Cardiac fibroblast (primary cell): ENCODE data around the gene GPATCH1.

Source experiments
- DNase-seq, 2 donors: peaks; one replicate each; pipeline versions ENCODE4 v3.0.0 to v3.0.0-alpha.2; 2010; ENCODE audit warnings: low read depth in 2 of 2
- H3K4me3 ChIP-seq, 2 donors: replicated peaks in 1 of 2; 1 replicate in 1 of 2; 2 replicates in 1 of 2; pipeline ENCODE4 v1.5.1; 2011; ENCODE audit warnings: low read depth in 2 of 2, low read length in 2 of 2, mild to moderate bottlenecking in 2 of 2, moderate library complexity in 1 of 2
- TF ChIP-seq, protein P1 (sequence below): IDR thresholded peaks from one replicate; pipeline ENCODE4 v1.5.1; 2011; ENCODE audit warnings: low read depth, mild to moderate bottlenecking, low read length, inconsistent platforms

The GPATCH1 gene

DNA sequence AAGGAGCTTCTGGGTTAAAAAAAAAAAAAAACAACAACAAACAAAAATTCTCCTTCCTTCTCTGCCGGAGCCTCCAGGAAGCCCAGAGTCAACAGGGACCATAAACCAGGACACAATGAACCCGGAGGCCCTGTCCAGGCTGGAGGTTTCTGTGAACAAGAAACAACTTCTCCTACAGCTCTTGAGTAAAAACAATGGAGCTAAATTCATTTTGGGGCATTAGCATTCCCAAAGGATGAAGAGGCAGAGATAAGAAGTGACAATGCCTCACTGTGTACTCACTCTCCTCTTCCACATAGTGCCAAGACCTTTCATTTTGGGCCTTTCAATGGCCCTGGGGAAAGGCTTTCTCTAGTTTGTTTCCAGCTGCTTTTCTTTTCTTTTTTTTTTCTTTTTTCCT is 25.3 kb upstream of the GPATCH1 start:
- no peak overlapping the region for H3K4me3 ChIP-seq
- TF ChIP-seq, protein P1, sequence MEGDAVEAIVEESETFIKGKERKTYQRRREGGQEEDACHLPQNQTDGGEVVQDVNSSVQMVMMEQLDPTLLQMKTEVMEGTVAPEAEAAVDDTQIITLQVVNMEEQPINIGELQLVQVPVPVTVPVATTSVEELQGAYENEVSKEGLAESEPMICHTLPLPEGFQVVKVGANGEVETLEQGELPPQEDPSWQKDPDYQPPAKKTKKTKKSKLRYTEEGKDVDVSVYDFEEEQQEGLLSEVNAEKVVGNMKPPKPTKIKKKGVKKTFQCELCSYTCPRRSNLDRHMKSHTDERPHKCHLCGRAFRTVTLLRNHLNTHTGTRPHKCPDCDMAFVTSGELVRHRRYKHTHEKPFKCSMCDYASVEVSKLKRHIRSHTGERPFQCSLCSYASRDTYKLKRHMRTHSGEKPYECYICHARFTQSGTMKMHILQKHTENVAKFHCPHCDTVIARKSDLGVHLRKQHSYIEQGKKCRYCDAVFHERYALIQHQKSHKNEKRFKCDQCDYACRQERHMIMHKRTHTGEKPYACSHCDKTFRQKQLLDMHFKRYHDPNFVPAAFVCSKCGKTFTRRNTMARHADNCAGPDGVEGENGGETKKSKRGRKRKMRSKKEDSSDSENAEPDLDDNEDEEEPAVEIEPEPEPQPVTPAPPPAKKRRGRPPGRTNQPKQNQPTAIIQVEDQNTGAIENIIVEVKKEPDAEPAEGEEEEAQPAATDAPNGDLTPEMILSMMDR = no peak
- DNase-seq = peak; percentile 66 to 79

DNA sequence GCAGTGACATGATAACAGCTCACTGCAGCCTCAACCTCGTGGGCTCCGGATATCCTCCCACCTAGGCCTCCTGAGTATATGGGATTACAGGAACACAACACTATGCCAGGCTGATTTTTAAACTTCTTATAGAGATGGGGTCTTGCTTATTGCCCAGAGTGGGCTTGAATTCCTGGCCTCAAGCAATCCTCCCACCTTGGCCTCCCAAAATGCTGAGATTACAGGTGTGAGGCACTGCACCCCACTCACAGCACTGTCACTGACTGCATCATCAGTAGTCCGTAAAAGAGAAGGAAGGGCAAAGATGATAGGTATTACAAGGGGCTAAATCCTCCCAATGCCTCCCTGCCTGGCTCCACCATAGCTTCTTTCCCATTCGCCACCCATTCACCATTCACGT is 20.4 kb upstream of the GPATCH1 start:
- TF ChIP-seq, protein P1 = no peak
- no peak overlapping the region for H3K4me3 ChIP-seq
- no peak for DNase-seq

DNA sequence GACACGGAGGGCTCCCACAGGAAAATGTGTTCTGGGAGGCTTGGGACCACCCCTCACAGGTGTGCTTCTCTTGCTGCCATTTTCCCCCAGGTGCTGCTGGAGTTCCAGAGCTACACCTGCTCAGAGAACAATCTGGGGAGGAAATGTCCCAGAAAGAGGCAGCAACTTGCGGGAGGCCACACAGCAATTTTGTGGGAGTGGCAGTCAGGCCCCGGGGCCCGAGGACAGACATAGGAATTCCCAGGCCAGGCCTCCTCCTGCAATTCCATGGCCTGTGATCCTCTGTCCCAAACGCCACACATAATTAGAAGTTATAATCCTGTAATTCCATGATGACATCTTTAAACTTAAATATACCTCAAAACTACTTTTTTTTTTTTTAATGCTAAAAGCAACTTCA is 18.1 kb upstream of the GPATCH1 start:
- no peak overlapping the region for H3K4me3 ChIP-seq
- no peak for DNase-seq
- TF ChIP-seq, protein P1 = no peak

DNA sequence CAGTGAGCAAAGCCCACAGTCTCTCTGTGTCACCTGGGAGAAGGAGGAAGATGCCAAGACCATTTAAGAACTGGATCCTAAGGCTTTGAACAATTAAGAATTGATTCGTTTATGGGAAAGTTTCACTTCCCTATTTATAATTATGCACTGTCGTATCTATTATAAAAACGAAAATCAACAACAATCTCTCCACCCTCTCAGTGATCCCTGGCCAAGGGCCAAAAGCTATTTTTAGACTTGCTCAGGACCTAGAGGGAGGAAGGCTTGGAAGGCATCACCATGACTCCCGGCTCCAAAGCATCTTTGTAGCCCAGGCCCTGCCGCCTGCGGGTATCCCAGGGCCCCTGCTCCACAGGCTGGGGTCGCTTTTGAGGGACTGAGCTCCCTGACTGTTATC is 17.6 kb upstream of the GPATCH1 start:
- peak; percentile 43 to 45 for DNase-seq
- H3K4me3 ChIP-seq = peak overlapping the region; percentile 59 to 60
- TF ChIP-seq, protein P1 = no peak

DNA sequence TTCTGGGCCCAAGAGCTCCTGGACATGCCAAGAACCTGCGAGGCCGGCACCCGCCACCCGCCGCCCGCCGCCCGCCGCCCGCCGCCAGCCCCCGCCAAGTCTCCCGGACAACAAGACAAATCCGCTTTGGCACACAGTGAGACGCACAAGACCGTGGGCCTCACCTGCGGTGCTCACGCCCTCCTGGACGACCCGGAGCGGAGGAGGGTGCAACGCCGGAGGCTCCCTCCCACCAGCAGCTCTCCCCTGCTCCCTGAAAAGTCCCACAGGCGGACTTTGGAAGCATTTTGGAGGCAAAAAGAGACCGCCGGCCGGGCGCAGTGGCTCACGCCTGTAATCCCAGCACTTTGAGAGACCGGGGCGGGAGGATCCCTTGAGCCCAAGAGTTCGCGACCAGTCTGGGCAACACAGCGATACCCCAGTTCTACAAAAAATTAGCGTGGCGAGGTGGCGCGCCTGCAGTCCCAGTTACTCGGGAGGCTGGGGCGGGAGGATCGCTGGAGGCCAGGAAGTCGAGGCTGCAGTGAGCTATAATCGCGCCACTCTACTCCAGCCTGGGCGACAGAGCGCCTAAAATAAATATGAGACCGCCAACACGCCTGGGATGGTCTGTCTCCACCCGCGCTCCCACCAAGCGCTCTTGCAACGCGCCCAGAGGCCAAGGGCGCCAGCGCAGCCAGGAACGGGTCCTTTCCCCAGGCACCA is 17.1 kb upstream of the GPATCH1 start:
- no peak for DNase-seq
- TF ChIP-seq, protein P1 = no peak
- peak overlapping the region; percentile 59 to 60 for H3K4me3 ChIP-seq

DNA sequence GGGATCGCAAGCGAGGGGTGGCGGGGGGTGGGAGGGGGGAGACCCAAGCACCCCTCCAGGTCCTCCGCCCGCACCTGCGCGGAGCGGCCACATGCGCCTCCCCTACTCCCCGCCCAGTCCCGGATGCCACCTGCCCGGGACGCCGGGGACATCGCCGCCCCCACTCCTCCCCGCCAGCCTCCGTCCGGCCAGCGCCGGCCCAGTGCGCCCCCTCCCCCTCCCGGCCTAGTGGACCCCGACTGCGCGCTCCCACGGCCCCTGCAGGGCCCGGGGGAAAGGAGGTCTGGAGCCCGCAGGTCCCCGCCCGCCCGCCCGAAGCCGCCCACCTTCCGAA is 16.6 kb upstream of the GPATCH1 start:
- TF ChIP-seq, protein P1 = no peak
- no peak for DNase-seq
- H3K4me3 ChIP-seq = peak overlapping the region; percentile 59 to 60
